K562 (cell line): ENCODE data around the gene SMCP. TPM values are rescaled to one million over a fixed set of nuclear protein-coding genes. Genes with fewer than 3 reads are reported as not detected.

ENCODE experiments used
- ATAC-seq: fragments of 200-7000 bp; cut with Tn5 transposase; 3 replicates; pipeline ENCODE4 v1.9.1; 2020; ENCODE audit warnings: moderate library complexity
- BruUV-seq: library from RNA; stranded (reverse); fragments of 400-500 nt; replicated peaks from 2 replicates; lab custom pipeline; 2021; lab: Mats Ljungman, UMichigan
- CTCF ChIA-PET: fragments of 300-600 bp; formaldehyde crosslinking; extraction: SDS; loops from one replicate; lab custom pipeline; 2021; ENCODE audit warnings: low intra/inter-chr PET ratio; lab: Yijun Ruan, JAX
- POLR2A ChIA-PET: fragments of 300-600, 350-650 bp; sonication (Branson Sonifier 250); formaldehyde crosslinking; extraction: SDS; loops from one replicate; lab custom pipeline; 2021; ENCODE audit warnings: antibody characterized with exemption, inconsistent platforms; lab: Yijun Ruan, JAX
- DNase-seq, 4 experiments: peaks; one replicate each; pipeline versions ENCODE4 v3.0.0 to v3.0.0-alpha.2; 2011 to 2018; ENCODE audit warnings: low spot score in 3 of 4, mixed read lengths in 3 of 4; ENCODE audit errors: extremely low read depth in 1 of 4
- FAIRE-seq: peaks from 2 replicates; lab custom pipeline; 2011; peaks lifted over from hg19 to GRCh38; lab: Jason Lieb, UNC
- H2AFZ ChIP-seq: 2 replicates; pipeline ENCODE4 v1.6.0; 2011; ENCODE audit warnings: low read depth, low read length, control low read depth, inconsistent platforms
- H3K27ac ChIP-seq: fragments of 200-600 bp; 3 replicates; pipeline ENCODE4 v1.8.0; 2011; ENCODE audit warnings: low read depth, mild to moderate bottlenecking, control low read depth, inconsistent platforms, low read length, moderate library complexity, mixed read lengths; ENCODE audit errors: extremely low read depth
- H3K27me3 ChIP-seq, 2 experiments: fragments of 300-600 bp in 1 of 2; 2 replicates in 1 of 2; 3 replicates in 1 of 2; pipeline versions ENCODE4 v1.6.0 to v1.8.0; 2011; ENCODE audit warnings: inconsistent platforms in 2 of 2, low read length in 2 of 2, mild to moderate bottlenecking in 1 of 2, mixed read lengths in 1 of 2, moderate library complexity in 1 of 2; ENCODE audit not compliant: control insufficient read depth in 2 of 2, insufficient read depth in 2 of 2
- H3K36me3 ChIP-seq: fragments of 300-600 bp; 3 replicates; pipeline ENCODE4 v1.8.0; 2011; ENCODE audit warnings: mild to moderate bottlenecking, low read length, inconsistent platforms; ENCODE audit not compliant: control insufficient read depth, insufficient read depth
- H3K4me1 ChIP-seq, 2 experiments: fragments of 200-600 bp in 1 of 2; replicated peaks in 1 of 2; 2 replicates in 1 of 2; 3 replicates in 1 of 2; pipeline versions ENCODE4 v1.5.1 to v1.8.0; 2011; ENCODE audit warnings: inconsistent platforms in 2 of 2, low read length in 2 of 2, mild to moderate bottlenecking in 1 of 2, mixed read lengths in 1 of 2, moderate library complexity in 1 of 2; ENCODE audit not compliant: control insufficient read depth in 2 of 2, insufficient read depth in 2 of 2
- H3K4me2 ChIP-seq: 2 replicates; pipeline ENCODE4 v1.6.1; 2011; ENCODE audit warnings: low read length, control low read depth, inconsistent platforms, mixed read lengths; ENCODE audit not compliant: insufficient read depth
- H3K4me3 ChIP-seq: fragments of 200-600 bp; sonication (generic), shearing (Covaris generic); 2 replicates; pipeline ENCODE4 v1.5.1; 2016; ENCODE audit warnings: control low read depth, inconsistent platforms
- H3K79me2 ChIP-seq: fragments of 200-600 bp; 3 replicates; pipeline ENCODE4 v1.8.0; 2011; ENCODE audit warnings: low read length, inconsistent platforms; ENCODE audit not compliant: control insufficient read depth, insufficient read depth
- H3K9ac ChIP-seq, 2 experiments: 2 replicates each; pipeline versions ENCODE4 v1.6.0 to v1.6.1; 2011; ENCODE audit warnings: low read depth in 2 of 2, low read length in 2 of 2, control low read depth in 1 of 2, inconsistent platforms in 1 of 2, mild to moderate bottlenecking in 1 of 2, mixed read lengths in 1 of 2; ENCODE audit not compliant: insufficient read depth in 1 of 2
- H3K9me1 ChIP-seq: one replicate; pipeline ENCODE4 v1.6.0; 2011; ENCODE audit warnings: inconsistent platforms, mild to moderate bottlenecking, low read length, moderate library complexity; ENCODE audit not compliant: control insufficient read depth, insufficient read depth
- H3K9me3 ChIP-seq: replicated peaks from 2 replicates; pipeline ENCODE4 v1.5.1; 2011; ENCODE audit warnings: low read depth, low read length, inconsistent platforms; ENCODE audit not compliant: control insufficient read depth, insufficient read depth
- H4K20me1 ChIP-seq: replicated peaks from 2 replicates; pipeline ENCODE4 v1.6.1; 2011; ENCODE audit warnings: low read length, inconsistent platforms, mixed read lengths; ENCODE audit not compliant: control insufficient read depth, insufficient read depth
- CBX8 ChIP-seq: fragments of 200-600 bp; sonication (generic); IDR thresholded peaks from 2 replicates; pipeline ENCODE4 v1.6.1; 2012; ENCODE audit warnings: borderline replicate concordance, mixed run types, low read depth, mild to moderate bottlenecking, moderate library complexity, mixed read lengths, low read length, control low read depth, inconsistent platforms; ENCODE audit not compliant: poor library complexity, severe bottlenecking; ENCODE audit errors: extremely low read depth
- DMBX1 ChIP-seq: fragments of 250-450 bp; sonication (Bioruptor Pico); IDR thresholded peaks from 2 replicates; pipeline ENCODE4 v1.8.0; 2022; ENCODE audit warnings: inconsistent platforms, mild to moderate bottlenecking, moderate library complexity, borderline replicate concordance
- FUS ChIP-seq: fragments of 200-400 bp; formaldehyde crosslinking; optimal IDR thresholded peaks from 2 replicates; pipeline ENCODE3; 2017; ENCODE audit warnings: low read depth, low read length
- HMG20B ChIP-seq: fragments of 250-450 bp; sonication (Bioruptor Pico); IDR thresholded peaks from 2 replicates; pipeline ENCODE4 v1.5.0; 2021; ENCODE audit warnings: mild to moderate bottlenecking
- HSF4 ChIP-seq: fragments of 250-450 bp; sonication (Bioruptor Pico); IDR thresholded peaks from 2 replicates; pipeline ENCODE4 v2.1.2; 2022; ENCODE audit warnings: mild to moderate bottlenecking, moderate library complexity, borderline replicate concordance
- IRF2 ChIP-seq: sonication (generic); formaldehyde crosslinking; IDR thresholded peaks from 2 replicates; pipeline ENCODE4 v1.8.1; 2022; ENCODE audit warnings: mild to moderate bottlenecking, missing genetic modification reagents
- MTA3 ChIP-seq: fragments of 450-650 bp; formaldehyde crosslinking; IDR thresholded peaks from 2 replicates; pipeline ENCODE4 v1.6.1; 2017; ENCODE audit warnings: mild to moderate bottlenecking, borderline replicate concordance
- NR3C1 ChIP-seq: sonication (generic); formaldehyde crosslinking; IDR thresholded peaks from 2 replicates; pipeline ENCODE4 v1.8.1; 2022; ENCODE audit warnings: missing genetic modification reagents
- SETDB1 ChIP-seq: IDR thresholded peaks from one replicate; pipeline ENCODE4 v1.6.1; 2012; ENCODE audit warnings: low read length, control low read depth, inconsistent platforms
- ZNF133 ChIP-seq: fragments of 250-450 bp; sonication (Bioruptor Pico); IDR thresholded peaks from 2 replicates; pipeline ENCODE4 v1.4.0; 2020; ENCODE audit warnings: mild to moderate bottlenecking
- ZNF217 ChIP-seq: sonication (generic); formaldehyde crosslinking; IDR thresholded peaks from 2 replicates; pipeline ENCODE4 v1.8.0; 2022; ENCODE audit warnings: mild to moderate bottlenecking, missing genetic modification reagents
- ZNF324 ChIP-seq: fragments of 250-450 bp; sonication (Bioruptor Pico); IDR thresholded peaks from 2 replicates; pipeline ENCODE4 v1.4.0; 2020; ENCODE audit warnings: mild to moderate bottlenecking
- ZNF589 ChIP-seq: fragments of 200-800 bp; sonication (Bioruptor generic); IDR thresholded peaks from 2 replicates; pipeline ENCODE4 v1.6.1; 2016; ENCODE audit warnings: low read depth, missing genetic modification characterization, missing compliant biosample characterization
- WGBS: fragments of 100-300 bp; shearing (Covaris generic); methylation state at CpG from one replicate; pipeline ENCODE4 v1.1.6; 2016; ENCODE audit warnings: low coverage, mixed read lengths; ENCODE audit not compliant: insufficient coverage; ENCODE audit errors: missing lambda C conversion rate; 5-methylcytosine and 5-hydroxymethylcytosine counted together
- in situ Hi-C: fragments of 300-500 bp; cut with MboI; formaldehyde crosslinking; loops from 4 replicates; pipeline ENCODE4 v1.15.0; 2018; ENCODE audit warnings: inconsistent platforms, mixed read lengths
- intact Hi-C: fragments of 100-400 bp; cut with micrococcal nuclease; formaldehyde crosslinking; loops from 2 replicates; pipeline ENCODE4 v1.14.2; 2022
- polyA plus RNA-seq, 8 experiments: library from polyadenylated mRNA; depleted of rRNA in 4 of 8; stranded (reverse) in 5 of 8; unstranded in 3 of 8; fragments of >200 nt; fragmentation: Nextera tagmentation in 2 of 8; fragmentation: Illumina TruSeq in 1 of 8; extraction: Ambion mirVana in 2 of 8; extraction: Trizol in 1 of 8; gene quantifications; 2 replicates each; pipeline versions ENCODE4 v1.2.1 to v1.2.3, GENCODE V29; 2011 to 2014; ENCODE audit warnings: inconsistent platforms in 1 of 8, missing spikeins in 1 of 8
- total RNA-seq, 7 experiments: library from RNA; depleted of rRNA in 6 of 7; stranded (reverse); fragments of >200 nt in 6 of 7; fragmentation: Illumina TruSeq in 2 of 7; extraction: Trizol in 2 of 7; gene quantifications; 2 replicates each; pipeline versions ENCODE4 v1.2.1 to v1.2.3, GENCODE V29; 2011 to 2021; ENCODE audit warnings: low replicate concordance in 1 of 7
- TF ChIP-seq, protein P1 (sequence below): fragments of 250-450 bp; sonication (Bioruptor Pico); IDR thresholded peaks from 2 replicates; pipeline ENCODE4 v1.8.0; 2022; ENCODE audit warnings: moderate library complexity, mild to moderate bottlenecking, inconsistent platforms
- TF ChIP-seq, protein P2 (sequence below), 3 experiments: IDR thresholded peaks in 2 of 3; conservative IDR thresholded peaks in 1 of 3; 2 replicates each; pipeline ENCODE4 v1.5.1; 2011 to 2012; ENCODE audit warnings: low read length in 3 of 3, mild to moderate bottlenecking in 3 of 3, control low read depth in 2 of 3, improper control_type of control experiment in 1 of 3, inconsistent platforms in 1 of 3, low read depth in 1 of 3, mixed read lengths in 1 of 3, moderate library complexity in 1 of 3; ENCODE audit not compliant: insufficient read depth in 2 of 3

Gene SMCP
- total and polyA plus RNA-seq, 9 of the 15 experiments (the other 6 are each of a cell fraction or from before 2014, with no cell fraction given) = not detected

DNA sequence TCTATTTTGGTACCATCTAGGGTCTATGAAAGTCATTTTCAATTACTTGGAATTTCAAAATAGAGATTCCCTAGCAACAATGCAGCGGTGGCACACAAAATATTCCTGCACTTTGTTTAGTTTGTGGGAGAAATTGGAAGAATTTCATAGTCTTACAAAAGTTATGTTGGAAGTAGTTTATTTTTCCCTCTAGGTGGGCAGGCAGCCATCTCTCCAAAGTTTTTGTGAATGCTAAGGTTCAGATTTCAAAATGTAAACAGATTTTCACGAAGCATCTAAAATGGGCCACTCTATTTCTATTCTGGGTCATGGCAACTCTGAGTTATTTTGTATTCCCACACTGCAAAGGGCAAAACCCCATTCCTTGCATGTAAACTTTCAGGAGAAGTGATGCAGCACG lies 8.0 kb downstream of the SMCP start:
- in situ Hi-C loops = no loop called here
- Histone ChIP-seq H3K4me2 (no peak overlapping the region), H3K4me3 (no peak overlapping the region), H2AFZ (no peak overlapping the region), H3K9me1 (no peaks in the 10 kb centered on the region), H3K4me1 (no peaks in the 10 kb centered on the region), H3K27ac (no peak overlapping the region), H3K9ac (no peak overlapping the region), H3K27me3 (peaks cover 0 to 16% of the 10 kb centered on the region in 2 experiments; a peak in 1 of 5 replicates), H3K36me3 (no peaks in the 10 kb centered on the region), H4K20me1 (no peaks in the 10 kb centered on the region), H3K79me2 (no peaks in the 10 kb centered on the region), H3K9me3 (no peaks in the 10 kb centered on the region)
- no TSS peak for BruUV-seq
- TF ChIP-seq ZNF324 (CRISPR knock-in tag) (no peak), IRF2 (CRISPR knock-in tag) (no peak), ZNF217 (CRISPR knock-in tag) (no peak), DMBX1 (no peak), MTA3 (no peak), SETDB1 (no peak), HMG20B (CRISPR knock-in tag) (no peak), HSF4 (CRISPR knock-in tag) (no peak), FUS (no peak), ZNF133 (no peak), NR3C1 (CRISPR knock-in tag) (no peak), CBX8 (no peak), ZNF589 (CRISPR knock-in tag) (no peak)
- TF ChIP-seq, protein P1, sequence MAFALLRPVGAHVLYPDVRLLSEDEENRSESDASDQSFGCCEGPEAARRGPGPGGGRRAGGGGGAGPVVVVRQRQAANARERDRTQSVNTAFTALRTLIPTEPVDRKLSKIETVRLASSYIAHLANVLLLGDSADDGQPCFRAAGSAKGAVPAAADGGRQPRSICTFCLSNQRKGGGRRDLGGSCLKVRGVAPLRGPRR (CRISPR knock-in tag) = no peak
- TF ChIP-seq, protein P2, sequence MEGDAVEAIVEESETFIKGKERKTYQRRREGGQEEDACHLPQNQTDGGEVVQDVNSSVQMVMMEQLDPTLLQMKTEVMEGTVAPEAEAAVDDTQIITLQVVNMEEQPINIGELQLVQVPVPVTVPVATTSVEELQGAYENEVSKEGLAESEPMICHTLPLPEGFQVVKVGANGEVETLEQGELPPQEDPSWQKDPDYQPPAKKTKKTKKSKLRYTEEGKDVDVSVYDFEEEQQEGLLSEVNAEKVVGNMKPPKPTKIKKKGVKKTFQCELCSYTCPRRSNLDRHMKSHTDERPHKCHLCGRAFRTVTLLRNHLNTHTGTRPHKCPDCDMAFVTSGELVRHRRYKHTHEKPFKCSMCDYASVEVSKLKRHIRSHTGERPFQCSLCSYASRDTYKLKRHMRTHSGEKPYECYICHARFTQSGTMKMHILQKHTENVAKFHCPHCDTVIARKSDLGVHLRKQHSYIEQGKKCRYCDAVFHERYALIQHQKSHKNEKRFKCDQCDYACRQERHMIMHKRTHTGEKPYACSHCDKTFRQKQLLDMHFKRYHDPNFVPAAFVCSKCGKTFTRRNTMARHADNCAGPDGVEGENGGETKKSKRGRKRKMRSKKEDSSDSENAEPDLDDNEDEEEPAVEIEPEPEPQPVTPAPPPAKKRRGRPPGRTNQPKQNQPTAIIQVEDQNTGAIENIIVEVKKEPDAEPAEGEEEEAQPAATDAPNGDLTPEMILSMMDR (IDR thresholded peaks at IDR 0.05 in 2 of 3, conservative IDR thresholded peaks at IDR 0.05 in 1 of 3; ENCODE audit: insufficient read depth in 2 of 3, low read depth in 1 of 3, low read length in 3 of 3) = no peak
- CTCF ChIA-PET = no interaction called here
- no peak for DNase-seq
- no peak for ATAC-seq
- no peak for FAIRE-seq
- WGBS = 0% methylated on average over 3 of the region's 3 CpGs
- intact Hi-C loops = no loop called here
- POLR2A ChIA-PET = no interaction called here
